GM21423 (cell line): ENCODE measurements around the gene CNTN1.
"Not testable (repeated sequence)": the region's sequence is repeated elsewhere in the genome, so short reads cannot be mapped to it uniquely, and the experiment has no call there.

Experiments used
- ATAC-seq: cut with Tn5 transposase; IDR thresholded peaks from one replicate; pipeline ENCODE4 v1.9.1; 2021; ENCODE audit warnings: mild to moderate bottlenecking, moderate library complexity; ENCODE audit not compliant: unreplicated experiment

CNTN1 gene

DNA sequence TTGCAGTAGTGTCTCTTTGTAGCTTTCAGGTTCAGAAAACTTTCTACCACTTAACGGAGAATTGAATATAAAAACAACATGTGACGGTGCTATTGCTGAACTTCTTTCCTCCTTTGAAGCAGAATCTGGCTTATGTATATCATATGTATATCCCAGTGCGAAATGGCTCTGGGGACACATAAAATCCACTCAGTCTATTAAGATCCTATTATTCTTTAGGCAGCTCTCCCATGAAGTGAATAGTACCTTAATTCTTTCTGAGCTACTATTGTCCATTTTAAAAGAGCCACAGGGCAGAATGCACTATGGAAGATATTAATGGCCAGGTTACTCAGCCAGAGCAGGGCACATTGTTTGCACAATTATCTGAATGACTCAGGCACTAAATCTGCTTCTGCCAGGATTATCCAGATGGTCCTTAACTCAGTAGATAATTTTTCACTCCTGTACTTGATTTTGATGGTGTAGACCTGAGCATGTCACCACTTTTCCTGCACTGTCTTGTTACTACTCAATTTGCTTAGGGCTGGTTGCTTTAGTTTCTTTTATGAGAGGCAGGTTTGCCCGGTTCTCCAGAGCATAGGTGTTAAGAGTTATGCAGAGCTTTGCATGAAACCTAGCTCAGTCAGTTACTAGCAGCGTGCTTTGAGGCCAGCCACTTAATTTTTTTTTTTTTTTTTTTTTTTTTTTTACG is 5.5 kb downstream of the CNTN1 start:
- ATAC-seq = no peak

GRCh38 chr12:40701756-40702155 is 9.5 kb downstream of the CNTN1 start:
- no peak for ATAC-seq

- no peak for ATAC-seq
Observed at GRCh38 chr12:40711121-40711520, 18.9 kb downstream of the CNTN1 start.

DNA sequence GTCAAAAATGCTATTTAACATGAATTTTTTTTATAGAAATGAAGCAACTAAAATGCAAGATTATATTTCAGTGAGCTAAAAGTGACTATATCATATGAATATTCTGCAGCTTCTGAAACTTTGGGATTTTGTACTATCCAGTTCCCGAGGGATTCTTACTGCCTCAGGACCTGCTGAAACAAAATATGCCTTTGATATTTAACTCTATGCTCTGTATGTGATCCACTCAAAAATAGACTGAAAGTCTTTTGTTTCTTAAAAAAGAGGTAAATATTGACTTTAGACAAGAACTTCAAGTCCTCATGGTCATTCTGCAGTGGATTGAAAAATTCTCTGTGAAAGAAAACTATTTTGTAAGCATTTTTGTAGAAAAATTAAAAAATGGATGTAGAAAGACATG is 22.4 kb downstream of the CNTN1 start:
- no peak for ATAC-seq

DNA sequence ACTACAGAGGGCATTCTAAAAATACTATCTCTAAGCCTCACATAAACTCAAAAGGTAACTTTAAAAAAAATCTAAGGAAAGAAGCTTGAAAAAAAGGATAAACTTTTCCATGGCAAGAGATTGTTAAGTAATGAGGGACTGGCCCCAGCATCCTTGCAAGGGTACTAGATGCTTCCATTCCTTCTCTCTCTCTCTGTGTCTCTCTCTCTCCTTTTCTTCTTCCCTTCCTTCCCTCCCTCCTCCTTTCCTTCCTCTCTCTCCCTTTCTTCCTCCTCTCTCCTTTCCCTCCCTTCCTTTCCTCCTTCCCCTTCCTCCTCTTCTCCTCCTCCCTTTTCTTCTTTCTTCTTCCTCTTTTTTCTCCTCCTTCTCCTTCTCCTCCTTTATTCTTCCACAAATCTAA is 23.8 kb downstream of the CNTN1 start:
- ATAC-seq = no peak

DNA sequence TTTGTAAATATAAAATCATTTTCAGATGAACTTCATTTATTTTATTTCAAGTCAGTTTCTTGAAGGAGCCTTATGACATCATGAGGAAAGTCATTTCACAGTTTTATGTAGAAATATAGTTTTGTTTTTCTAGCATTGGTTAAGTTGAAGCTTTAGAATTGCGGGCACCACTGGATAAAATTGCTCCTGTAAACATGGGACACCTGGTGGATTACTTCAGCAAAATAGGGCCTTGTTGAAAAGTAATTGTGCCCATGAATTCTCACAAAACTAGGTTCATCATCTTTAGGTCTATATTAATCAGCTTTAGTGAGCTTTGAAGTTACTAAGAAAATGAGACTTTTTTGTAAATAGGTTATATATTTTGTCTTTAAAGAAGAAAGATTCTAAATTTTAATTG is 25.3 kb downstream of the CNTN1 start:
- ATAC-seq = no peak

GRCh38 chr12:40718878-40719372 is 26.7 kb downstream of the CNTN1 start:
- no peak for ATAC-seq

- no peak for ATAC-seq
Observed at GRCh38 chr12:40723001-40723400, 30.8 kb downstream of the CNTN1 start.

- ATAC-seq = no peak
Observed at GRCh38 chr12:40726366-40726765, 34.1 kb downstream of the CNTN1 start.

GRCh38 chr12:40727774-40728483 is 35.7 kb downstream of the CNTN1 start:
- no peak for ATAC-seq

DNA sequence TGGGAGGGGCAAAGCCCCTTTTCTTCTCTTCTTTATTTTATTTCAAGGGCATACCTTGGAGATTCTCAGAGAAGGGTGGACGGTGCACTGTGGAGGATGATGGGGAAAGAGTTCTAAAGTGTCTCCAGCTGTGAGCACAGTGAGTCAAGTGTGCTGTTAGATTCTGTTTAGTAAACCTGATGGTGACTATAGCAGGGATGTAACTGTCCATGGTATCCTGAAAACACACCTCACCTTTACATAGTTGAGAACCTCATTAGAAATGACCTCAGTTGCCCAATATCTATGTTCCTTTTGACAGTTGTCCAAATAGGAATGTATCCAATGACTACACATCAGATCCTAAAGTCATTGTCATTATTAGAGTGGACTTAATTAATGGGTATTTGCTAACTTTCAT is 38.0 kb downstream of the CNTN1 start:
- no peak for ATAC-seq

DNA sequence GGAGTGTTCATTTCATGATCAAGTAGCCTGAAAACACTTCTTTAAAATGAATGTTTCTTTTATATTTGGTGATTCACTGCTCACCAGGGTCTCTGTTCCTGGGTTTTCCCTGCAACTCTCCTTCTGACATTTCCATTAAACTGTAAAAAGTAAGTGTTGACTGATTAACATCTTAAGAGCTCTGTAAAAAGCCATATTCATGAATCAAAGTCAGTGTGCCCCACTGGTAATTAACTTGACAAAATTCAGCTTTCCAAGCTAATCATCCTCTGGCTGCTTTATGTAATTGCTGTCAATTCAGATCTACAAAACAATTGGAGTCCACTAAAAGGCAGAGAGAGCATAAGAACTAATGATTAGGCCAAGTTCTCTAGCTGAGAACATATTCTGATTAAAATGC is 41.6 kb downstream of the CNTN1 start:
- no peak for ATAC-seq

DNA sequence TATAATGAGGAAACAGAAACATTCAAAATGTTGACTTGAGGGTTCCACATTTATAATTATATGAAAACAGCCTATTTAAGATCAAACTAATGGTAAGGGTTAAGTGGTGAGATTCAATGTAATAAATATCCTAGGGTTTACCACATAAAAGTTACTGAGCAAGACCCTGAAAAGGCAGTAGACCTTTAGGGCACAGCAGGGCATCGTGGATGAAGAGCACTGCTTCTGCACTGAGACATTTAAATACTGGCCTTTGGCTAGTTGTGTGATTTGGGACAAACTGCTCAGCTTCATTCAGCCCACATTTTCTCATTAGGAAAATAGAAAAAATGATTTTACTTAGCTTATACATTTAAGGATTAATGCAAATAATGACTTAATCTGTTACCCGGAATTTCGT is 42.0 kb downstream of the CNTN1 start:
- no peak for ATAC-seq

GRCh38 chr12:40735551-40736230 is 43.5 kb downstream of the CNTN1 start:
- no peak for ATAC-seq

- not testable (repeated sequence) for ATAC-seq
Observed at GRCh38 chr12:40737416-40737815, 45.2 kb downstream of the CNTN1 start.

GRCh38 chr12:40738856-40739255 is 46.6 kb downstream of the CNTN1 start:
- ATAC-seq = no peak

- ATAC-seq = no peak
Observed at GRCh38 chr12:40742041-40742440, 49.8 kb downstream of the CNTN1 start.

DNA sequence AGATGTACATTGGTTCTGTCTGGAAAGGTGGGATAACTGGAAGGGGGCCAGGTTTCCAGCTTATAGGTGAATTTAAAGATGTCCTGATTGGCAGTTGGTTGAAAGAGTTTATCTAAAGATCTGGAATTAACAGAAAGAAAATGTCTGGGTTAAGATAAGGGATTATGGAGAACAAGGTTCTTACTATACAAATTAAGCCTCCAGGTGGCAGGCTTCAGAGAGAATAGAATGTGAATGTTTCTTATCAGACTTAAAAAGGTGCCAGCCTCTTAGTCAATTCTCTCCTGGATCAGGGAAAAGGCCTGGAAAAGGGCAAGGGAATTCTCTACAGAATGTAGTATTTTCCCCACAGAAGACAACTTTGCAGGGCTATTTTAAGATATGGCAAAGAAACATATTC is 53.1 kb downstream of the CNTN1 start:
- ATAC-seq = no peak

- no peak for ATAC-seq
Observed at GRCh38 chr12:40749863-40750262, 57.6 kb downstream of the CNTN1 start.

DNA sequence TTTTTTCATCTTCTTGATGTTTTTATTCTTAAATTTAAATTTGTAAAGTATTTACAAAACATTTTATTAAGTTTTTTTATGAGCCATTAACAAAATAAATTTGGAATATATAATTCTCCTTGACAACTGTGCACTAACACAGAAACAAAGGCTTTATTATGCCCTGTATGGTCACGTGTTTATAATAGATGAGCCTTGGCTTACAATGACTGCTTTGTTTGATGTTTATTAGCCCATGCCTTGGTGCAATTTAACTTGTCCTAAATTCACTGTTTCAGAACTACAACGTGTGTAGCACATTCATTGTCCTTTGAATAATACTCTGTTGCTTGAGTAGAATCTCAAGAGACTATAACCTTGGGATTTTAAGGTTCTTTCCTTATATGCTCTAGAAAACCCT is 59.8 kb downstream of the CNTN1 start:
- ATAC-seq = no peak

DNA sequence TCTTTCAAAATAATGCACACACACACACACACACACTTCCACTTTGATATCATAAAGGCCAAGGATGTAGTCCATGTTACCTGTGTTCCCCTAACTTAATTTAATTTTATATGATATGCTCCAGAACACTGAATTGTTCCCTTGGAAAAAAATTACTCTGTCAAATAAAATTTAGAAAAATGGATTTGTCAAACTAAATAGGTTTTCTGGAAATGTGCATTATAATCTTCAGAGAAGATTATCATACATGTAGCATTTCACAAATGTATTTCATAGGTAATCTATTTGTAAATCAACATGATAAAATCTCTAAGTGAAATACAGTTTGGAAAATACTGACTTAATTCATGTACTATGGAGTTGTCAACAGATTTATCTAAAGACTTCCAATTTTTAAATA is 68.6 kb downstream of the CNTN1 start:
- no peak for ATAC-seq

DNA sequence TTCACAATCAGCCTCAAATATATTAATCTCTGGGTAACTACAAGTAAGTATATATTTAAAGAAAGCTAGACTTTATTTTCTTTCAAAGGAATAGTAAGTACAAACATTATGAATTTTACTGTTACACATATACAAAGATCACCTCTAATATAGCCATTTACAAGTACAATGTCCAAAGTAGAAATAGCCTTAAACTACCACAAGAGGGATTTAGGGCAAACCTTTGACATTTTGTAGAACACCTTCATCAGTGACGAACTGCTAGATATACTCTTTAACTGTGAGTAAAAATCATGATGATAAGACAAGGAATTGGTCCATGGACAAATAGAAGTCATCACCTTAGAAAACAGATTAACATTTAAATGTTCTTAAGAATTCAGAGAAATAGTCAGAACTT is 69.8 kb downstream of the CNTN1 start:
- no peak for ATAC-seq
